HG03135 (cell line): ENCODE data around the gene NAALADL2.

ENCODE experiments used
- ATAC-seq: cut with Tn5 transposase; IDR thresholded peaks from one replicate; pipeline ENCODE4 v1.9.1; 2021; ENCODE audit warnings: mild to moderate bottlenecking, moderate library complexity; ENCODE audit not compliant: unreplicated experiment

Gene NAALADL2

GRCh38 chr3:174960898-174961297 lies 101.8 kb downstream of the NAALADL2 start:
- no peak for ATAC-seq

GRCh38 chr3:174973465-174973864 lies 114.3 kb downstream of the NAALADL2 start:
- ATAC-seq = no peak

DNA sequence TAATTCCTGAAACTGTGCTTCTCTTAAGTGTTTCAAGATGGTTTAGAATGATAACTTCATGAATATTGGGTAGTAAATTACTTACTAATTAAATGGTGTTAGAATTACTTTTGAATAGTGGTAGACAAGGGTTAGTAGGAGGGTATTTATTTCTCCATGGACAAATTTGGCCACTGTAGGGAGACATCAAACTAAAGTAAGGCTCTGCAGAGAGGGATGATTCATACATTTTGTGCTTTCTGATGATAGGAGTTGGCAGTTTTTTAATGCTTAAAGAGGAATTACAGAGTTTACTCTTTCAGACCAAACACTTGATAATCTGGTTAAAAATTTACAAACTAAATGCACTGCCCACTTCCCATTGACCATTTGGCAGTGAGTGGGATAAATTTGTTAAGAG lies 127.6 kb downstream of the NAALADL2 start:
- ATAC-seq = no peak

DNA sequence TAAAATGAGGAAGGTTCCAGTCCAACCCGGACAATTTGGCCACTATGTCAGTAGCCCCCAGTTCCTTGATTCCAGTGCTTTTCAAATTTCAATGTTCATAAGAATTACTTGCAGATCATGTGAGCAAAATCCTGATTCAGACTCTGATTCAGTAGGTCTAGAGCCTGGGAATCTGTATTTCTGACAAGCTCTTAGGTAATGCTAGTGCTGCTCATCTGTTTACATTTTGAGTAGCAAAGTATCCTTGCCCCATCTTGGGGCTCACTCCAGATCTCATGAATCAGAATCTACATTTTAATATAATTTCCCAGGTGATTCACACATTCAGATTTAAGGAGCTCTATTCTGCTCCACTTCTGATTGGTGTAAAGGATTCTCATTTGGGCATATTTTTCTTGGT lies 142.0 kb downstream of the NAALADL2 start:
- no peak for ATAC-seq

DNA sequence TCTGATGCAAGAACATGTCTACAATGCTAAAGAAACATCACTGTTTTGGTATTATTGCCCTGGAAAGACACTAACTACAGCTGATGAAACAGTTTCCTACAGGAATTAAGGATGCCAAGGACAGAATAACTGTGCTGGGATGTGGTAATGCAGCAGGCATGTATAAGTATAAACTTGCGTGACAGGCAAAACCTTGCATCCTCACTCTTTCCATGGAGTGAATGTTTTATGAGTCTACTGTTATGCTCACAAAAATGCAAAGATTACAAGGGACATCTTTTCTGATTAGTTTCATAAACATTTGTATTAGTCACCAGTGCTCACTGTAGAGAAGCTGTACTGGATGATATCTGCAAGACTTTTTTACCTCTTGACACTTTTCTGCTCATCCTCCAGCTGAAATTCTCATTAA lies 143.6 kb downstream of the NAALADL2 start:
- no peak for ATAC-seq

- no peak for ATAC-seq
These were observed 144.5 kb downstream of the NAALADL2 start for GRCh38 chr3:175003590-175003989.

DNA sequence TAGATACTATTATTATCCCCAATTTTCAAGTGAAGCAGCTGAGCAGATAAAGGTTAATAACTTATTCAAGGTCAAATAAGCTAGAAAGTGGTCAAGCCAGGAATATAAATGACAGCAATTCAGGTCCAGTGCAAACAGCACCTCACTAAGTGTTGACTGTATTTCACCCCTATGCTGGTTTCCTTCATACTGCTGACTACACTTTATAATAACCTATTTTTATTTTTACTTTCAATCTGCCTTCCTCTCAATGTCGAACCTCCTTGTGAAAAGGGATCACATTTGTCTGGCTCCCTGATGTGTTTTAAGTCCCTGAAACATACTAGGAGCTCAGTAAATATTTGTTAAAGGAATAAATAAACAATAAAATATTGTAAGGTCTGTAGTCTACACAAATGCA lies 146.1 kb downstream of the NAALADL2 start:
- ATAC-seq = no peak

DNA sequence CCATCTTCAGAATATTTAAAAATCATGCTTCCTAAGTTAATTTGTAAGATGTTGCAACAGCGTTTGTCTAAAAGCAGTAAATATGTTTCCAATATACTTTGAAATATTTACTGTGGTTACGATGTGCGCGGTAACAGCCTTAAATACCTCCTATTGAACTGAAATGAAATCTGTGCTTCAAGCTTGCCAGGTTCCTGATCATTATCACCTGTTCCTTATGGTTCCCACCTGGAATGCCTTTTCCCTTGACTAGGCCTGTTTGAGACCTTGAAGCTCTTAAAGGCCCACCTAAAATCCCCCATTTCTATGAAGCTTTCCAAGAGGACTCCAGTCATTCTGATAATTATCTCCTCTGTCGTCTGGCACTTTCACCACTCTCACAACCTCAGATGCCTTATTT lies 146.7 kb downstream of the NAALADL2 start:
- no peak for ATAC-seq

DNA sequence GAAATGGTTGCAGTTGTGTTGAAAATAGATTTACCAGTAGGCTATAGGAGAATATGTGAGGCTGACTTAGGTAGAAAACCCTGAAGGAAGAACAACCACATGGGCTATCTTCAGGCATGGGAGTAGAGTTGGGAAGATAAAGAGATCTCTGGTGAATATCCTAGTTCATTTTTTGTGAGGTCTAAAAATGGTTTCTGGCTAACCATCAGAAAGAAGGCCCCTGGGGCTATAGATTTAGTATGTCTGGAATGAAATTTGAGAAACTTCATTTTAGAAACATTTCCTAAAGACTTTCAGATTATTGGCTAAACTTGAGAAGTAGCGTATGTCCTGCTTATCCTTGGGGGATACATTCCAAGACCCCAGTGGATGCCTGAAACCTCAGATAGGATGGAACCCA lies 148.2 kb downstream of the NAALADL2 start:
- ATAC-seq = no peak

GRCh38 chr3:175009295-175009694 lies 150.2 kb downstream of the NAALADL2 start:
- no peak for ATAC-seq

GRCh38 chr3:175015056-175015635 lies 156.0 kb downstream of the NAALADL2 start:
- no peak for ATAC-seq

DNA sequence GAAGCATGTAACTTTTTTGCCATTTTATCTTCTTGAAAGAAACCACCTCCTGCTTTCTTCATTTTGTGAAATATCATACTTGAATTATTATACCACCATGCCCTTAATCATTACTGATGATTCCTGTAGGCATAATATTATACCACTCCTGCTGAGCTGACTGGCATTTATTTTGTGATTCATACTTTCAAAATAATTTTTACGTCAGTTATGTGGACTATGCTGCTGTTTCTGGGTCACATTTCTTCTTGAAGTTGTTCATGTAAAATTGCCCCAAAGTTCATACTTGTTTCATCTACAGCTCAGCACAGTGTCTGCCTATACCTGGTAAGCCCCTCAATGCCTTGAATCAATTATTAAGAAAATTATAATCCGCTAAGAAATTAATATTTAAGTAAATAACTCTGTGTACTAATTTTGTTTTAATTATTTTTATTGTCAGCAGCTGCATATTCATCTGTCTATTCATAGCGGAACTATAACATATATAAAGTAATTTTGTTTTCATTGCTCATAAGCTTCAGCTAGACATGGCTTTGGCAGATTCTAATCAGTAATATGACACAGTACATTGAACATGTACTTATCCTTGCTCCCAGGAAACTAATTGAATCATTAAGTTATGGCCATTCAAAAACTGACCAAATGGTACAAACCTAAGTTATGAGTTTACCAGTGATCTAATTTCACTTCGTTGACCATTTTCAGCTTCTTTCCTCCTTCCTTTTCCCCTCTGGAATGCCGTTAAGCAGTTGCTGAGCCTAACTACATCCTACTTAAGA lies 160.0 kb downstream of the NAALADL2 start:
- ATAC-seq = no peak

- no peak for ATAC-seq
These were observed 161.0 kb downstream of the NAALADL2 start for GRCh38 chr3:175020101-175020500.

DNA sequence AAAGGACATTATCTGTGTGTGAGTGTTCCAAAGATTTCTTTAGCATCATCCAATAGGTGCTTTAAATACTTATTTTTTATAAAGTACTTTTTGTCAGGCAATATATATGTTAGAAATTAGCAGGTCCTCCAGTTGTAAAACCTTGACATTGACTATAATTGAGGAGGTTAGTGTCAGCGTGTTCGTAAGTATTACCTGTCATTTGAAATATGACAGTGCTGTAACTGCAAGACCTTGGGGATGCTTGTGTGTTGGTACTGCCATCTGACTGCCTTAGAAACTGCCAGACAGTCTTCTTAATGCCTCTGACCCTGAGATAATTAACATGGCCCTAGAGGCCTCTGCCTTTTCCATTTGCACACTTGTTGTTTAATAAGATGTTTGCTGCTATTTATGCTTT lies 170.7 kb downstream of the NAALADL2 start:
- no peak for ATAC-seq

DNA sequence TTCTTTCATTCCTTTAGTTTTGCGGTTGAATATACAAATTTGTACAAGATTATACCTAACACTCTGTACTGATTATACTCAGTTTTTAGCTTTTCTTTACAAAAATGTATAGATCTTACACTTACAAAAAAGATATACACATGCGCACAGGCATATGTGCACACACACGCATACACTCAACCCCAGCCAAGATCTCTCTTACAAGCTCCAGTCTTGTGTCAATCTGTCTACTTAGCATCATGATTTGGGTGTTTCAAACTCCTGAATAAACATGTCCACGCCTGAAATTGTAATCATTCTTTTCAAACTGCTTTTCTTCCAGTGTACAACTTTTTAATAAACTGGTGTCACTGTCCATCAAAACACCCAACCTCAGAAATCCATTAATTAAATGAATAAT lies 180.7 kb downstream of the NAALADL2 start:
- no peak for ATAC-seq

- no peak for ATAC-seq
These were observed 182.2 kb downstream of the NAALADL2 start for GRCh38 chr3:175041369-175041768.

GRCh38 chr3:175046601-175047000 lies 187.5 kb downstream of the NAALADL2 start:
- ATAC-seq = no peak

DNA sequence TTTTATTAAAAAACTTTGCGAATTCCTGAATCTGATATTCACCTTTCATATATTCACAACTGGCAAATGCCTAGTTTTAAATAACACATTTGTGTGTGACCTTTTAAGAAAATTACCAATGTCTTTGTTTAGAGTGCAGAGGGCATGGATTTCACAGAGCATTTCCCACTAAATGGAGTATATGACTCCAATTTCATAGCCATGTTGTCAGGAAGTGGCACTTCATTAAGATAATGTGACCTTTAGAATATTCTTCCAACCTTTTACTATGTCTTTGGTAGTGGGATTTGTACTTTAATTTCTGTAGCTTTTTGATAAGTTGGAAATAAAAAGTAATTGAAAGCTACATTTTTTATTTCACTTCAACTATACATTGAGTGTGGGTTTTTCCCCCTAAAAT lies 188.7 kb downstream of the NAALADL2 start:
- ATAC-seq = no peak

DNA sequence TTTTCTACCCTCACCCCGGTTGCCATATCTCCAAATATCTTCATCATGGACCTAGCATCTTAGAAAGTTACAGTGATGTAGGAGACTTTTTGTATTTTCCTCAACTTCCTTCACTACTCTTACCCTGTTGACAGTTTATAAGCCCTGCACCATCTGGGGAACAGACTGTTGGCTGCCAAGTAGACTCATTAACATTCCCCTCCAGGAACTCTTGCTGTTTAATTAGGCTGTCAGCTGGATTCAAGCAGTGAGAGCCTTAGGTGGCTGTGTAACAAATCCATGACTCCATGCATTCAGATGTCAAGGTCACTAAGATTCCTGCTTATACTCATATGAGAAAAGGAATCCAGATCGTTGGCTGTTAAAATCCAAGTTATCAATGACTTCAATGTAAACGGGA lies 198.3 kb downstream of the NAALADL2 start:
- ATAC-seq = no peak

- no peak for ATAC-seq
These were observed 200.7 kb downstream of the NAALADL2 start for GRCh38 chr3:175059788-175060187.

GRCh38 chr3:175065497-175065896 lies 206.4 kb downstream of the NAALADL2 start:
- no peak for ATAC-seq

GRCh38 chr3:175066617-175067415 lies 207.7 kb downstream of the NAALADL2 start:
- ATAC-seq = no peak
